Measurements from ENCODE around the gene CARF. TPM values are rescaled to one million over a fixed set of nuclear protein-coding genes. Genes with fewer than 3 reads are reported as not detected.

The CARF gene
- total and polyA plus RNA-seq, 2 of the 13 experiments (the other 11 are each of a cell fraction or from before 2014, with no cell fraction given) = 3.0 to 5.4 TPM

DNA sequence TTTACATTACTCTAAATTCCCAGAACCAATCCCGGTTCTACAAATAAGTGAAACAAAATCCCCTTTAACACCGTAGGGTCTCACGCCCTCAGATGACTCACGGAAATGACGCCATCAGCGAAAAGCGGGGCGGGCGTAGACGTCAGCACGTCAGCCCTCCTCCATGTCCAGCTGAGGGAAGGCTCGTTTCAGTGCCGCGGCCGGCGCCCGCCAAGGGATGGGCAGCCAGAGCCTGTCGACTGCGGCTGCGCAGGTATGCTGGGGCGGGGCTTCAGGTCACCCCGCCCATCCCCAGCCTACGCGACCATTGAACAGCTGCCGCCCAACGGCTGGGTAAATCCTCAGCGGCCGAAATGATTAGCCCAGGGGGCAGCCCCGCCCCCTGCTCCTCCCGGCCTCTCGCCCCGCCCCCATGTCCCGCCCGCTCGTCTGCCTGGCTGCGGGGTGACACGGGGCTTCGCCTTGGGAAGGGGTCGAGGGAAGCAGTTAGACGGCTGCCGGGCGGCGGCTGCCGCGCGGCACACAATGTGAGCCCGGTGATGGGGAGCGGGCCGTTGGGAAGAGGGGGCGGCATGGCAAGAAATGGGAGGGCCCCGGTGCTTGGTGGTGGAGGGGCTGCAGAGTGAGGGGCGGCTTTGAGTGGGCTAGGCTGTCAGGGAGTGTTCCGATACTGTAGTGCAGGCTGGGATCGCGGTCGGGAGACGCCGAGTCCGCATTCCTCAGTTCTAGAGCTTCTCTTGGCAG is 102.6 kb downstream of the CARF start, which contains the start of gene NBEAL1 (continued):
- TF ChIP-seq, protein P1, sequence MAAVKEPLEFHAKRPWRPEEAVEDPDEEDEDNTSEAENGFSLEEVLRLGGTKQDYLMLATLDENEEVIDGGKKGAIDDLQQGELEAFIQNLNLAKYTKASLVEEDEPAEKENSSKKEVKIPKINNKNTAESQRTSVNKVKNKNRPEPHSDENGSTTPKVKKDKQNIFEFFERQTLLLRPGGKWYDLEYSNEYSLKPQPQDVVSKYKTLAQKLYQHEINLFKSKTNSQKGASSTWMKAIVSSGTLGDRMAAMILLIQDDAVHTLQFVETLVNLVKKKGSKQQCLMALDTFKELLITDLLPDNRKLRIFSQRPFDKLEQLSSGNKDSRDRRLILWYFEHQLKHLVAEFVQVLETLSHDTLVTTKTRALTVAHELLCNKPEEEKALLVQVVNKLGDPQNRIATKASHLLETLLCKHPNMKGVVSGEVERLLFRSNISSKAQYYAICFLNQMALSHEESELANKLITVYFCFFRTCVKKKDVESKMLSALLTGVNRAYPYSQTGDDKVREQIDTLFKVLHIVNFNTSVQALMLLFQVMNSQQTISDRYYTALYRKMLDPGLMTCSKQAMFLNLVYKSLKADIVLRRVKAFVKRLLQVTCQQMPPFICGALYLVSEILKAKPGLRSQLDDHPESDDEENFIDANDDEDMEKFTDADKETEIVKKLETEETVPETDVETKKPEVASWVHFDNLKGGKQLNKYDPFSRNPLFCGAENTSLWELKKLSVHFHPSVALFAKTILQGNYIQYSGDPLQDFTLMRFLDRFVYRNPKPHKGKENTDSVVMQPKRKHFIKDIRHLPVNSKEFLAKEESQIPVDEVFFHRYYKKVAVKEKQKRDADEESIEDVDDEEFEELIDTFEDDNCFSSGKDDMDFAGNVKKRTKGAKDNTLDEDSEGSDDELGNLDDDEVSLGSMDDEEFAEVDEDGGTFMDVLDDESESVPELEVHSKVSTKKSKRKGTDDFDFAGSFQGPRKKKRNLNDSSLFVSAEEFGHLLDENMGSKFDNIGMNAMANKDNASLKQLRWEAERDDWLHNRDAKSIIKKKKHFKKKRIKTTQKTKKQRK (IDR thresholded peaks at IDR 0.05; ENCODE audit: low read length) = no peak
- TF ChIP-seq PHF8 (CRISPR knock-in tag; IDR thresholded peaks at IDR 0.05) (peak; percentile 89), ZNF3 (CRISPR knock-in tag; IDR thresholded peaks at IDR 0.05) (no peak), POLR2A (IDR thresholded peaks at IDR 0.05; ENCODE audit: insufficient read depth in 1 of 2, low read depth in 2 of 2, low read length in 2 of 2) (peak; percentile 55 to 91), RNF2 (conservative IDR thresholded peaks at IDR 0.05; ENCODE audit: low read depth) (no peak), ZNF432 (CRISPR knock-in tag; IDR thresholded peaks at IDR 0.05; ENCODE audit: borderline replicate concordance) (no peak), SP1 (IDR thresholded peaks at IDR 0.05) (peak; percentile 54; the same call in 1 of the 2 replicates), SP1 (CRISPR knock-in tag; IDR thresholded peaks at IDR 0.05) (peak; percentile 91), ZNF674 (CRISPR knock-in tag; IDR thresholded peaks at IDR 0.05; ENCODE audit: low read depth) (no peak), MXD4 (CRISPR knock-in tag; IDR thresholded peaks at IDR 0.05) (peak; percentile 84), SMYD3 (CRISPR knock-in tag; IDR thresholded peaks at IDR 0.05) (no peak), HMGA1 (CRISPR knock-in tag; conservative IDR thresholded peaks at IDR 0.05) (no peak), ZNF709 (CRISPR knock-in tag; IDR thresholded peaks at IDR 0.05) (peak; percentile 65)
- TF ChIP-seq, protein P2, sequence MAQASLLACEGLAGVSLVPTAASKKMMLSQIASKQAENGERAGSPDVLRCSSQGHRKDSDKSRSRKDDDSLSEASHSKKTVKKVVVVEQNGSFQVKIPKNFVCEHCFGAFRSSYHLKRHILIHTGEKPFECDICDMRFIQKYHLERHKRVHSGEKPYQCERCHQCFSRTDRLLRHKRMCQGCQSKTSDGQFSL (CRISPR knock-in tag; IDR thresholded peaks at IDR 0.05) = no peak
- TF ChIP-seq, protein P3, sequence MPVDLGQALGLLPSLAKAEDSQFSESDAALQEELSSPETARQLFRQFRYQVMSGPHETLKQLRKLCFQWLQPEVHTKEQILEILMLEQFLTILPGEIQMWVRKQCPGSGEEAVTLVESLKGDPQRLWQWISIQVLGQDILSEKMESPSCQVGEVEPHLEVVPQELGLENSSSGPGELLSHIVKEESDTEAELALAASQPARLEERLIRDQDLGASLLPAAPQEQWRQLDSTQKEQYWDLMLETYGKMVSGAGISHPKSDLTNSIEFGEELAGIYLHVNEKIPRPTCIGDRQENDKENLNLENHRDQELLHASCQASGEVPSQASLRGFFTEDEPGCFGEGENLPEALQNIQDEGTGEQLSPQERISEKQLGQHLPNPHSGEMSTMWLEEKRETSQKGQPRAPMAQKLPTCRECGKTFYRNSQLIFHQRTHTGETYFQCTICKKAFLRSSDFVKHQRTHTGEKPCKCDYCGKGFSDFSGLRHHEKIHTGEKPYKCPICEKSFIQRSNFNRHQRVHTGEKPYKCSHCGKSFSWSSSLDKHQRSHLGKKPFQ (CRISPR knock-in tag; IDR thresholded peaks at IDR 0.05; ENCODE audit: insufficient replicate concordance) = no peak
- TF ChIP-seq, protein P4, sequence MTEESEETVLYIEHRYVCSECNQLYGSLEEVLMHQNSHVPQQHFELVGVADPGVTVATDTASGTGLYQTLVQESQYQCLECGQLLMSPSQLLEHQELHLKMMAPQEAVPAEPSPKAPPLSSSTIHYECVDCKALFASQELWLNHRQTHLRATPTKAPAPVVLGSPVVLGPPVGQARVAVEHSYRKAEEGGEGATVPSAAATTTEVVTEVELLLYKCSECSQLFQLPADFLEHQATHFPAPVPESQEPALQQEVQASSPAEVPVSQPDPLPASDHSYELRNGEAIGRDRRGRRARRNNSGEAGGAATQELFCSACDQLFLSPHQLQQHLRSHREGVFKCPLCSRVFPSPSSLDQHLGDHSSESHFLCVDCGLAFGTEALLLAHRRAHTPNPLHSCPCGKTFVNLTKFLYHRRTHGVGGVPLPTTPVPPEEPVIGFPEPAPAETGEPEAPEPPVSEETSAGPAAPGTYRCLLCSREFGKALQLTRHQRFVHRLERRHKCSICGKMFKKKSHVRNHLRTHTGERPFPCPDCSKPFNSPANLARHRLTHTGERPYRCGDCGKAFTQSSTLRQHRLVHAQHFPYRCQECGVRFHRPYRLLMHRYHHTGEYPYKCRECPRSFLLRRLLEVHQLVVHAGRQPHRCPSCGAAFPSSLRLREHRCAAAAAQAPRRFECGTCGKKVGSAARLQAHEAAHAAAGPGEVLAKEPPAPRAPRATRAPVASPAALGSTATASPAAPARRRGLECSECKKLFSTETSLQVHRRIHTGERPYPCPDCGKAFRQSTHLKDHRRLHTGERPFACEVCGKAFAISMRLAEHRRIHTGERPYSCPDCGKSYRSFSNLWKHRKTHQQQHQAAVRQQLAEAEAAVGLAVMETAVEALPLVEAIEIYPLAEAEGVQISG (CRISPR knock-in tag; IDR thresholded peaks at IDR 0.05) = peak; percentile 70
- TF ChIP-seq, protein P5, sequence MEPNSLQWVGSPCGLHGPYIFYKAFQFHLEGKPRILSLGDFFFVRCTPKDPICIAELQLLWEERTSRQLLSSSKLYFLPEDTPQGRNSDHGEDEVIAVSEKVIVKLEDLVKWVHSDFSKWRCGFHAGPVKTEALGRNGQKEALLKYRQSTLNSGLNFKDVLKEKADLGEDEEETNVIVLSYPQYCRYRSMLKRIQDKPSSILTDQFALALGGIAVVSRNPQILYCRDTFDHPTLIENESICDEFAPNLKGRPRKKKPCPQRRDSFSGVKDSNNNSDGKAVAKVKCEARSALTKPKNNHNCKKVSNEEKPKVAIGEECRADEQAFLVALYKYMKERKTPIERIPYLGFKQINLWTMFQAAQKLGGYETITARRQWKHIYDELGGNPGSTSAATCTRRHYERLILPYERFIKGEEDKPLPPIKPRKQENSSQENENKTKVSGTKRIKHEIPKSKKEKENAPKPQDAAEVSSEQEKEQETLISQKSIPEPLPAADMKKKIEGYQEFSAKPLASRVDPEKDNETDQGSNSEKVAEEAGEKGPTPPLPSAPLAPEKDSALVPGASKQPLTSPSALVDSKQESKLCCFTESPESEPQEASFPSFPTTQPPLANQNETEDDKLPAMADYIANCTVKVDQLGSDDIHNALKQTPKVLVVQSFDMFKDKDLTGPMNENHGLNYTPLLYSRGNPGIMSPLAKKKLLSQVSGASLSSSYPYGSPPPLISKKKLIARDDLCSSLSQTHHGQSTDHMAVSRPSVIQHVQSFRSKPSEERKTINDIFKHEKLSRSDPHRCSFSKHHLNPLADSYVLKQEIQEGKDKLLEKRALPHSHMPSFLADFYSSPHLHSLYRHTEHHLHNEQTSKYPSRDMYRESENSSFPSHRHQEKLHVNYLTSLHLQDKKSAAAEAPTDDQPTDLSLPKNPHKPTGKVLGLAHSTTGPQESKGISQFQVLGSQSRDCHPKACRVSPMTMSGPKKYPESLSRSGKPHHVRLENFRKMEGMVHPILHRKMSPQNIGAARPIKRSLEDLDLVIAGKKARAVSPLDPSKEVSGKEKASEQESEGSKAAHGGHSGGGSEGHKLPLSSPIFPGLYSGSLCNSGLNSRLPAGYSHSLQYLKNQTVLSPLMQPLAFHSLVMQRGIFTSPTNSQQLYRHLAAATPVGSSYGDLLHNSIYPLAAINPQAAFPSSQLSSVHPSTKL (CRISPR knock-in tag; IDR thresholded peaks at IDR 0.05) = peak; percentile 77

Data from HepG2 (cell line).